Middle frontal gyrus (tissue), 1 donor: ENCODE results near the gene NPTXR.
A peak's percentile ranks its signal among the peaks of the same experiment; 100 is the strongest.

Experiments
- DNase-seq: peaks from one replicate; pipeline ENCODE4 v3.0.0-alpha.2; 2015; ENCODE audit warnings: low spot score; ENCODE audit errors: extremely low spot score

The NPTXR gene

DNA sequence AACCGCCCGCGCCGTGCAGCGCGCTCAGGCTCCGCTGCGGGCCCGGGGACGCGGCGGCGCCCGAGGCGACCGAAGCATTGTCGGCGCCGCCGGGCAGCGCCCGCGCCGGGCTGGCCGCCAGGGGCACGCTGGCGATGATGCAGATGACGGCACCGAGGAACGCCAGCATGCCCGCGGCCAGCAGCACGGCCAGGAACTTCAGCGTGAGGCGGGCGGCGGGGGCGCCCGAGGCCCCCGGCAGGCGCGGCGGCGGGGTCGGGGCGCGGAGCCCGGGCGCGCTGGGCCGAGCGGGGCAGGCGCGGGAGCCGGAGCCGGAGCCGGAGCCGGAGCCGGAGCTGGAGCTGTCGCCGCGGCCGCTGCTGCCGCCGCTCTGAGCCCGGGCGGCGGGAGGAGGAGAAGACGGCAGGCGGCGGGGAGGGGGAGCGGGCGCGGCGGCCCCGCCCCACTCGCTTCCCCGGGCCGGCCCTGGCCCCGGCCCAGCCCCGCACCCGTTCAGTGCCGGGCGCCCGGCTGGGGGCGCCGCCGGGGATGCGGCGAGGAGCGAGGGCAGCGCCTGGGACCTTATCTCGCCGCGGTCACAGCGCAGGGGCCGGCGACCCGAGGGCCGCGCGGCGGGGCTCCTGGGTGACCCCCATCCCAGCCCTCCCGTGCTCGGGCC, at the start of gene NPTXR:
TSS of gene NPTXR (minus strand) at position 372 of the 658 bp plus-strand sequence.
- DNase-seq = no peak

DNA sequence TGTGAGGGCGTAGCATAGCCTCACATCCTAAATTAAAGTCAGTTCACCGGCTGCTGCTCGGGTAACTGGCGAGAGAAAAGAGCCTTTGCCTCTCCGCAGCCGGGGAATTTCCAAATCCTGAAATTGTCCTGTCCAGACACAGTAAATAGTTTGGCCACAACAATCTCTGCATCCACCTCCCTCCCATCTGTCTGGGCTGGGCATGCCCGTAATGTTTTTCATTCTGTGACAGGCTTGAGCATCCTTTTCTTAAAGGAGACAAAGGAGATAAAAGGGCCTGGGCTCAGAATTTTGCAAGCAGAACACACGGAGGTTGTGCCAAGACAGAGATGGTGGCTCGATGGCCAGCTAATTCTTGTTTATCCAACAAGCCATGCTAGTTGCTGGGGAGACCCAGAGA, 47.4 kb upstream of the NPTXR start:
- DNase-seq = no peak

DNA sequence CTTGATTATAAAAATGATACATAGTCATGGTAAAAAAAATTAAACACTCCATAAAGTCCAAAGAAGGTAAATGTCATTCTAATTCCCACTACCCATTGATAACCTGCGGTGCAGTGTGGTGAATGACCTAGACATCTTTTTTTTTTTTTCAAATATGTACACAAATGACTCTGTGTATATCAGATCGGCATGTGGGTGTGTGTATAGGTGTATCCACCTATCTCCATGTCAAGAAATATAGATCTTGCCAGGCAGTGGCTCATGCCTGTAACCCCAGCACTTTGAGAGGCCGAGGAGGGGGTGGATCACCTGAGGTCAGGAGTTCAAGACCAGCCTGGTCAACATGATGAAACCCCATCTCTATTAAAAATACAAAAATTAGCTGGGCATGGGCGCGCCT, 46.5 kb upstream of the NPTXR start:
- no peak for DNase-seq

DNA sequence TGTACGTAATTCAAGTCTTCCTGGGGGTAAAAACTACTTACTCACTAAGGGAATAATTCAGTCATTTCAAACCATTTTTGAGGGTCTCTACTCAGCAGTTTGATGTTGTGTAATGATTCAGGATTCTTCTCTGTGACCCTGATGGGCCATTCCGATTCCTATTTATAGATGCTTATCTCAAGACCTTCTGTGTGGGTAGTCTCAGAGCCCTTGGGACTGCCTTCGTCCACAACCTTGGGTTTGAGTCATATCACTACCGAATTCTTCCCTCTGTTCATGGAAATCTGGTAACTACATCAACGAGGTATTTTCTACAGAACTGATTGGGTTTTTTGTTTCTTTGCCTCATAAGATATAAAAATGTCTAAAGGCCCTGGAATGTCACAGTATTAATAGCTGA, 42.5 kb upstream of the NPTXR start:
- DNase-seq = no peak

DNA sequence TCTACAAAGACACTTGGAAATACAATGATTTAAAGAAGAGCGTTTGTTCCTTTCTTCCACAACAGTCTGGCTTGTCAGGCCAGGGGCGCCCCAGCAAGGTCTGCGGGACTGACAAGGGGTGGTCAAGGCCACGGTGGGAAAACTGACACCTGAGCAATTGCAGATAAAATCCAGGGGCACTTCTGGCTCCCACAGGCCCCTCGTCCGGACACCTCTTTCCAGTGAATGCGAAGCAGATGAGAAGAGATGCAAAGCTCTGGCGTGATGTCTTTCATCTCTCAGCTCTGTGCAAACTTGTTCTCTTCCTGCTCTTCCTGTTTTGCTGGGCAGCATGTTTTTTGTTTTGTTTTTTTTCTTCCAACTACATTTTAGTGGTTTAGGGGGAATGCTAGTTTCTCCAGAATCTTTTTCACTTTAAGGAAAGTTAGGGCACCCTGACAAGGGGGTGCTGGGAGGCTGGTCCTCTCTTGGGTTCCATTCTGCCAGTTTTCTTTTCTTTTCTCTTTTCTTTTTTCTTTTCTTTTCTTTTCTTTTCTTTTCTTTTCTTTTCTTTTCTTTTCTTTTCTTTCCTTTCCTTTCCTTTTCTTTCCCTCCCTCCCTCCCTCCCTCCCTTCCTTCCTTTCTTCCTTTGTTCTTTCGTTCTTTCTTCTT, 39.3 kb upstream of the NPTXR start:
- DNase-seq = no peak

DNA sequence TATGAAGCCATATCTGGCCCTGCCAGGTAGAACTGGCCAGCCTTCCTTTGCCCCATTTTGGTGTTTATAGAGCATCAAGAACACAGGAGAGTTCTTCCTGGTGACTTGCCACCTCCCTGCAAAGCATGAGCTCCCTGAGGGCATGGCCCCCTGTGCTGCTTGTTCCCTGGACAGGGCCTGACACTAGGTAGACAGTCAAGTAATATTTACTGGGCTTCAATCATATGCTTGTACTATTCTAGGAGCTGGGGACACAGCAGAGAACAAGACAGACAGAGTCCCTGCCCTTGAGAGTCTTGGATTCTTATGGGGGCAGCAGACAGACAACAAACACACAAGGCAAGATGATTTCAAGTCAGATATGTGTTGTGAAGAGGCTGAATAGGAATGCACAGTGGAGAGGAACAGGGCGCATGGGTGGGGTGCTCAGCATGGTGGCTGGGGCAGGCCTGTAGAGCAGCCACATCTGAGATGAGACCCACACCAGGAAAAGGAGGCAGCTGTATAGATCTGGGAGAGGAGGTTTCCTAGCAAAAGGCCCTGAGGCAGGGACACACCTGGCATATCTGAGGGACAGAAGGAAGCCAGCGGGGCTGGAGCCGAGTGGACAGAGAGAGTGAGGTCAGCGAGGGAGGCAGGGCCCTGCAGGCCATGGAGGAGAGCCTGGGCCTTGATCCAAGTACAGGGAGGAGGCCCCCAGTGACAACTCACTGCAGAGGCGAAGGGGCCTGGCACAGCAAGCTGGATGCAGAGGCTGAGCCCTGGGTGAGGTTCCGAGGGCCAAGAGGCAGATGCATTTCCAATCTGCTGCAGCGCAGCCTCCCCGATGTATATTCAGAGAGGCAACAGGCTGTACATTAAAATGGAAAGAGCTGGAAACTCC, 38.4 kb upstream of the NPTXR start:
- no peak for DNase-seq

DNA sequence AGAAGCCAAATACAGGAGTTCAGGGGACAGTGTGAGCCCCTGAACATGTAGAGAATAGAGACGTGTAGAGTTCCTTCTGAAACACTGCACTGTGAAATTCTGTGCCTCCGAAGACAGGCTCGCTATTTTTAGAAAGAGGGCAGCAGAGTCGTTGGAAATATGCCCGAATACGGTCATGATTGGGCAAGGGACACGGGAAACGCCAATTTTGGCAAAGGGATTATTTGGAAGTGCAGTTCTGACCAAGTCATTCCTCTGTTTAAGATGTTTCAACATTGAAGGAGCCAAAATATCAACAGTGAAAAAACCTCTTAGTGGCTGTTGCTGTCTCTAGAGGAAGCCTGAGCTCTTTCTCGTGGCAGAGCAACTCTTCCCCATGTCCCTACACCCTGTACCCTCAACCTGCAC, 37.6 kb upstream of the NPTXR start:
- no peak for DNase-seq

DNA sequence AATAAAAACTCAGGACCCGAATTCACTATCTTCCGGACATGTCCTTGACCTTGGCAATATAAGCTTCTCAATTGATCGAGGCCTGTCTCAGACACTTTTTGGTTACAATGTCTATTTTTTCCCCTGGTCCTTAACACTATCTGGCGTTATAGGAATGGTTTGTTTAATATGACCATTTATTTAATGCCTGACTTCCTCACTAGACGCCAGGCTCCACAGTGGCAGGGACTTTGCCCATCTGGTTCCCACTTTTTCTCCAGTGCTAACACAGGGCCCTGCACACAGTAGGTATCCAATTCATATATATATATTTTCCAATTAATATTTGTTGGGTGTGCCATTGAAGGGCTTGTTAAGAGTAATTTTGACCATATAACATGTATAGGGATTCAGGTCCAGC, 36.1 kb upstream of the NPTXR start:
- no peak for DNase-seq

DNA sequence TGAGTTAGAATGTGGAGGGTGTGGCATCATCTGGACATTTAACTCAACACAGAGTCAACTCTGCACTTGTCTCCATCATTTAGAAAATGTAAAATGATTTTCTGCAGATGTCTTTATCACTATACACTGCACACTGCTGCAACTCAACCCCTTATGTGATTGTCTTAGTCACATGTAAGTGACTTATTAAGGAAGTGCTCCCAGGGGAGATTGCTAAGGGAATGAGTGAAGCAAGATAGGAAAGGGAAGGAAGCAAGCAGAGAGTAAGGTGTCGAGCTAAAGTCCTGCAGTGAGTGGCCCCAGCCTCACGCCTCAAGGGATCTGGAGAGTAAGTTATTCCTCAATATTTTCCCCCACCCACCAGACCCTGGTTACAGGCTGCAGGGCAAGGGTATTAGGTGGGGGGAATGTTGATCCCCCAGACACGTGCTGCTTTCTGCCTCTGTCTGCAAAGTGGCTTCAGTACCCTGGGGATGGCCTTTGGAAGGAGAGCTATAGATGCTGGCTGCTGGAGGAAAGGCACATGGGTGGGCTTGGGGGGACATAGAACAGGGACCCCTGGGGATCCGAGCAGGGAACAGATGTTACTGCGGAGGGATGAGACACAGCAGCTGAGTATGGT, 35.4 kb upstream of the NPTXR start:
- no peak for DNase-seq

DNA sequence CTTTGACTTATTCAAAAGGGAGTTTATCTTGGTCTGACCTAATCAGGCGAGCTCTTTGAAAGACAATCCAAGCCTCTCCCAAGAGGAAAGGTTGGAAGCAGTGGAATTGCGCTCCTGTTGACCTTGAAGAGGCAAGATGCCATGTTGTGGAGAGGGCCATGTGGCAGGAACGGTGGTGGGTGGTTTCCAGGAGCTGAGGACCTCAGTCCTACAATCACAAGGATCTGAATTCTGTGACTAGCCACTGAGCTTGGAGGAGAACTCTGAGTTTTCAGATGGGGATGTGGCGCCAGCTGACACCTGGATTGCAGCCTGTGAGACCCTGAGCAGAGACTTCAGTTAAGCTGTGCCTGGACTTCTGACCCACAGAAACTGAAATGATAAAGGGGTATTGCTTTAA, 34.2 kb upstream of the NPTXR start:
- no peak for DNase-seq

DNA sequence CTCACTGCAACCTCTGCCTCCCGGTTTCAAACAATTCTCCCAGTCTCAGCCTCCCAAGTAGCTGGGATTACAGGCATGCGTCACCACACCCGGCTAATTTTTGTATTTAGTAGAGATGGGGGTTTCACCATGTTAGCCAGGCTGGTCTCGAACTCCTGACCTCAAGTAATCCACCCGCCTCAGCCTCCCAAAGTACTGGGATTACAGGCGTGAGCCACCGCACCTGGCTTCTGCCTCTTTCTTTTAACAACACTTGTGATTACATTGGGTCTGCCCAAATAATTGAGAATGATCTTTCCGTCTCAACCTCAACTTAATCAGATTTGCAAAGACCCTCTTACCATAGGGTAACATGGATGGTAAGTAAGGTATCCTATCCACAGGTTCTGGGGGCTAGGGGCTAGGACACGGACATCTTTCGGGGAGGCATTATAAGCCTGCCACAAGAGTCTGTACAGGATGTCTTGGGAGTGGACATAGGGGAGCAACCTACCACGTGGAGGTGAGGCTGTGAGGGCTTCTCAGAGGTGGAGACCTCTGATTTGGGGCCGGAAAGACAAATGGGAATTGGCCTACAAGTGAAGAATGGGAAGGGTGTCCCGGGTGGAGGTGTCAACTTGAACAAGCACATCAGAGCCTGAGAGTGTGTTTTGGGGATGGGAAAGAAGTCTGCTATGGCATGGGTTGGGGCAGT, 30.8 kb upstream of the NPTXR start:
- no peak for DNase-seq

DNA sequence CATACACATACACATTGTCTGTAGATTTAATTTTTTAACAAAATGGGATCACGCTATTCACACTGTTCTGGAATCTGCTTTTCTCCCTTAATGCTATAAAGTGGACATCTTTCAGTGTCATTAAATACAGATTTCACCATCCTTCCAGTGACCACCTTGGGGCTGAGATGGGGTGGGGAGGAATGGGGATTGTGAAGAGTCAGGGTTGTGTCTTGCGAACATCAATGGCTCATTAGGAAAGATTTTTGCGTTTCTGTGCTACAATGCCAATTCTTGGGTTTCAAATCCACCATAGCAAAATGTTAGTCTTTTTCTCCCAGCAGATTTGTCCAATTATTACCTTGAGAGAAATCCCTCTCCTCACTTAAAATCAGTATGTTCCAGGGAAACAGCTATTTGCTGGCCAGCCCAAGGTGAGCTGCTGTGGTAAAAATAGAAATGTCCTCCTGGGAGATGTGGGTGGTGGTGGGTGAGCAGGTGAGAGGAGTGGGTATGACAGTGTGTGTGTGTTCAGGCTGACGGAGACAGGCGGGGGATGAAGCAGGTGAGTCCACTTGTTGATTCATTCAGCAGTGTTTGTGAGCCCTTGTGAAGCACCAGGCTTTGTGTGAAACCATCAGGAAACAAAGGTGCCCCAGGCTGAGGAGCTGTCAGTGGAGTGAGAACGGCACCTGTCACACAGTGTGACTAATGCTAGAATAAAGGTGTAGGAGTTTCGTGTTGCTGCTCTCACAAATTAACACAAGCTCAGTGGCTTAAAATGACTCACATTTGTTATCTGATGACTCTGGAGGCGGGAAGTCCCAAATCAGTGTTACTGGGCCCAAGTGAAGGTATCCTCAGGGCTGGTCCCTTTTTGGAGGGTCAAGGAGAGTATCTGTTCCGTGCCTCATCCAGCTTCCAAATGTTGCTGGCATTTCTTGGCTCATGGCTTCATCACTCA, 29.9 kb upstream of the NPTXR start:
- DNase-seq = no peak

DNA sequence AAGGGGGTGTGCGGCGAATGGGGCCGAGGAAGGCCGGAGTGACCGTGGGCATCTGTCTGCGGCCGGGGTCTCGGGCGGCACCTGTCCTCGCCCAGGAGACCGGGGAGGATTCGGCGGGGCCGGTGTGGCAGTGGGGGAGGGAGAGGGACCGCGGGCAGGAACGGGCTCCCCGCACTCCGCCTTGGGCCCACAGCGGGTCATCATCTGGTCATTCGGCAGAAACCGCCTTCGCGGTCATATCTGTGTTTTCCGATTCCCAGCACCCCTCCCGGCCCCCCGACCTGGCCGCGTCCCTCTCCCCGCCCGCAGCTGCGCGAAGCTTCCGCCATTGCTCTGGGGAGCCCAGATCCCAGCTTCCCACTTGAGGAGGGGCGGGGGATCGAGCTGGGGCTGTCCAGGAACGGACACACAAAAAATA, 29.0 kb upstream of the NPTXR start:
- no peak for DNase-seq

DNA sequence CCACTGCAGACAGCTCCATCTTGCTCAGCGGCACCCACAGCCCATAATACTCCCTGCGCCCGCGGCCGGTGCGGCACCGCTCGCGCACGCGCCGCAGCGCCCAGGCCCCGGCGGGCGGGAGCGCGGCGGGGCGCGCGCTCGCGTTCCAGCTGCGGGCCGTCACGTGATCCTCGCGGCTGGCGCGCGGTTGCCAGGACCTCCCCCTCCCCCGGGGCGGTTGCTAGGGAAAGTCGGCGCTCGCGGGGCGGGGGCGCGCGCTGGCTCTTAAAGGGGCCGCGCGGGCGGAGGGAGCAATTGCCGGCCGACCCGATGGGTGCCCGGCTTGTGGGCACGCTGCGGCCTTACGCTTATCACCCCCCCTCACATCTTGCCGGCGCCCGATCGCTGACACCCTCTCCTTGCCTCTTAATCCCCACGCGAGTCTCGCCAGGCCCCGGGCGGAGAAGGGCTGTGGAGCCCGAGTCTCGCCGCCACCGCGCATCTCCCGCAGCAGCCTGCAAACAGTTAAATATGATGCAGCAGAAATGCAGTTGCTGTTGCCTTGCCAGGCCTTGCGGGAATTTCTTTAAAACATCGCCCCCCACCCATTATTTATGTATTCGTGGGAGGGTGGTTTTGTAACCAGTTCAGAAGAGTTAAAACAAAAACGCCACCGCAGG, 28.5 kb upstream of the NPTXR start, which contains the start of gene CBX6:
TSS of gene CBX6 (minus strand) at position 45 of the 659 bp plus-strand sequence. CDS start at position 19, 26 bp downstream.
- DNase-seq = peak; percentile 89

DNA sequence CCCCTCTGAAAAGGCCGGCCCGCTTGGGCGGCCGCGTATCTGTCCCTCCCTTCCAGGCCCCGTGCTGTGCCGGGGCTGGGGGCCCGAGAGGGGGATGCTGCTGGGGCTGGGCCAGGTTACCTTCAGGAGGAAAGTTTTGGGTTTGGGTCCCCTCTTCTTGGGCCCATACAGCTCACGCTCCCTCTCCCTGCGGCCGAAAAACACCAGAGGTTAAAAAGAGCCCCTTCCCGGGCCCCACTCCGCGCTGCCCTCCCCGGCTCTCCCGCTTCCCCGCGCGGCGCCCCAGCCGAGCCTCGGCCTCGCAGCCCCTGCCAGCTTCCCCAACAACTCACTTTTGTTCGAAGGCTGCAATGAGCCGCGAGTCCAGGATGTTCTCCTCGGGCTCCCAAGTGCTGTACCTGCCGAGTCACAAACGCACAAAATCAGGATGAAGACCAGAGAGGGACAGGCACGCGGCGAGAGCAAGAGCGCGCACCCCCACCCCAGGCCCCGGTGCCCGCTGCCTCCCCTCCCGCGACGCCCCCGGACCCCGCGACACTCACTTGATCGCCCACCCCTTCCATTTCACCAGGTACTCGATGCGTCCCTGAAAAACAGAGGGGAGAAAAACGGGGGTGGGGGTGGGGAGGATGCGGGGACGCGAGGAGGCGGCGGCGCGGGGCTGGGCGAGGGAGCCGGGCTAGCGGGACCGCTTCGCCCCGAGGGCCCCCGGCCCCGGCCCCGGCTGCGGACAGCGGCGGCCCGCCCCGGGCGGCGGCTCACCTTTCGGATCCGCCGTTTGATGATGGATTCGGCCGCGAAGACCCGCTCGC, 27.7 kb upstream of the NPTXR start:
- no peak for DNase-seq

DNA sequence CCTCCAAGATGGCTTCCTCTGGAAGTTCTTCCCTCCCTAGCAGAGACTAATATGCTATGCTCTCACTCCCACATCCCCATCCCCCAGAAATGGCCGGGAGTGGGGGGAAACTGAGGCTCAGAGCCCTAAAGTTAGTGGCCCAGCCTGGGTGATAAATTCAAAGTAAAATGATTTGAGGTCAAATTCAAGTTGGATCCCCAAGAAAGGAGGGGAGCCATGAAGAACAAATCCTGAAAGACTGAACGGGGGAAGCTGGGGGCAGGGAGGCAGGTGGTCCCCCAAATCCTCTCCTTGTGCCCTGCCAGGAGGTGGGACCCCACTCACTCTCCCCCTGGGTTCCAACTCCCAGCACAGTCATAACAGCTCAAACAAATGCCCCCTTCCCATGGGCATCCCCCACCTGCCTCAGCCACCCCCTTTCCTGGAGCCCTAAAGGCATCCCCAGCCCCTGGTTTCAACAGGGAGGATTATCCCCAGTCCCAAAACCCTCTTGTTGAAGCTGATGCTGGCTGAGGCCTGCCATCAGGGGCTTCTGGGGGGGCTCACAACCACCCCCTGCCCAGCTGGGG, 27.0 kb upstream of the NPTXR start:
- DNase-seq = no peak

DNA sequence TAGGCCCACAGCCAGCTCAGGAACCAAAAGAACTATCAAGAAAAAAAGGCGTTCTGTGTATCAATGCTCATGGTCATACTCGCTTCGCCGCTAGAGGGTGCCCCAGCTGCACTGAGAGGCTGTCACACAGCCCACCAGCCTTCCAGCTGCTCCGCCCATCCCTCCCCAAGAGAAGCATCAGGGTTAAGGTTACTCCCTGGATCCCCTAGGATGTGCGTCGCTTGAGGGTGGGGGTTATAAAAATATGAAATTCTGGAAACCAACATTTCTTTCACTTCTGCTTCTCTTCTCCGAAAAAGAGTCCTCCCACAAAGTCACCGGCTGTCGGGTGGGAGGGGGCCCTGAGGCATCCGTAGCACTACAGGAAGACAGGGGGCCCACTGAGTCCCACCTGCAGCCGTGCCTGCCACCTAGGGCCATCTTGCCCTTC, 26.5 kb upstream of the NPTXR start:
- peak; percentile 61 for DNase-seq

DNA sequence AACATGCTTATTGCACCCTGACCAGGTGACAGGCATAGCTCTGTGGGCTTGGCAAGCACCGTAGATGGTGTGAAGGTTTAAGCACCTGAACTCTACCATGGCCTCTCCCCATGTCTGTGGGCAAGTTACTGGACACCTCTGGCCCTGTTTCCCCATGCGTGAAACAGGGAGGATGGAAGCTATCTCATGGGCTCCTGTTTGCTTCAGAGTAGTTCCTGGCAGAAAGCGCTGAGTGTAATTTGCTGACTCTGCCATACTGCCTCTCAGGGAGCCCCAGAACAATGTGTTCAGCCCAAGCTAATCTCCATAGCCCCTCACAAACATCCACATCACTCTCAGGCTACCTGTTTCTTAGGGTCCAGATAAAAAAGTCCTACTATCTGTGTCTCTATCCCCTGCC, 25.8 kb upstream of the NPTXR start:
- no peak for DNase-seq
